H1 (cell line): ENCODE data around the gene FBXO47.

ENCODE experiments used
- CHD2 ChIP-seq: IDR thresholded peaks from 2 replicates; pipeline ENCODE4 v1.6.1; 2012; ENCODE audit warnings: low read length, improper control_type of control experiment
- CTCF ChIP-seq, 3 experiments: IDR thresholded peaks; 1 replicate in 2 of 3; 2 replicates in 1 of 3; pipeline versions ENCODE4 v1.5.1 to v1.6.1; 2011; ENCODE audit warnings: low read length in 3 of 3, mild to moderate bottlenecking in 3 of 3, inconsistent platforms in 2 of 3, low read depth in 1 of 3, moderate library complexity in 1 of 3; ENCODE audit not compliant: insufficient read depth in 1 of 3; ENCODE audit errors: control extremely low read depth in 1 of 3
- POLR2A ChIP-seq, 2 experiments: IDR thresholded peaks; 1 replicate in 1 of 2; 2 replicates in 1 of 2; pipeline ENCODE4 v1.6.1; 2011; ENCODE audit warnings: low read depth in 2 of 2, low read length in 2 of 2, mild to moderate bottlenecking in 2 of 2; ENCODE audit errors: control extremely low read depth in 1 of 2
- POLR2AphosphoS5 ChIP-seq: IDR thresholded peaks from 2 replicates; pipeline ENCODE4 v1.6.1; 2011; ENCODE audit warnings: low read depth, low read length
- SP1 ChIP-seq: IDR thresholded peaks from 2 replicates; pipeline ENCODE4 v1.6.1; 2011; ENCODE audit warnings: low read depth, low read length
- TF ChIP-seq, protein P1 (sequence below): IDR thresholded peaks from 2 replicates; pipeline ENCODE4 v1.6.1; 2012; ENCODE audit warnings: low read length, inconsistent platforms
- TF ChIP-seq, protein P2 (sequence below): IDR thresholded peaks from 2 replicates; pipeline ENCODE4 v1.6.1; 2011; ENCODE audit warnings: low read depth, mild to moderate bottlenecking, low read length; ENCODE audit not compliant: insufficient read depth

- TF ChIP-seq POLR2AphosphoS5 = no peak
- TF ChIP-seq, protein P1, sequence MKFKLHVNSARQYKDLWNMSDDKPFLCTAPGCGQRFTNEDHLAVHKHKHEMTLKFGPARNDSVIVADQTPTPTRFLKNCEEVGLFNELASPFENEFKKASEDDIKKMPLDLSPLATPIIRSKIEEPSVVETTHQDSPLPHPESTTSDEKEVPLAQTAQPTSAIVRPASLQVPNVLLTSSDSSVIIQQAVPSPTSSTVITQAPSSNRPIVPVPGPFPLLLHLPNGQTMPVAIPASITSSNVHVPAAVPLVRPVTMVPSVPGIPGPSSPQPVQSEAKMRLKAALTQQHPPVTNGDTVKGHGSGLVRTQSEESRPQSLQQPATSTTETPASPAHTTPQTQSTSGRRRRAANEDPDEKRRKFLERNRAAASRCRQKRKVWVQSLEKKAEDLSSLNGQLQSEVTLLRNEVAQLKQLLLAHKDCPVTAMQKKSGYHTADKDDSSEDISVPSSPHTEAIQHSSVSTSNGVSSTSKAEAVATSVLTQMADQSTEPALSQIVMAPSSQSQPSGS = no peak
- no peak for TF ChIP-seq CHD2
- TF ChIP-seq SP1 = no peak
- no peak for TF ChIP-seq POLR2A (IDR thresholded peaks at IDR 0.05; ENCODE audit: control extremely low read depth in 1 of 2, low read depth in 2 of 2, low read length in 2 of 2)
- TF ChIP-seq, protein P2, sequence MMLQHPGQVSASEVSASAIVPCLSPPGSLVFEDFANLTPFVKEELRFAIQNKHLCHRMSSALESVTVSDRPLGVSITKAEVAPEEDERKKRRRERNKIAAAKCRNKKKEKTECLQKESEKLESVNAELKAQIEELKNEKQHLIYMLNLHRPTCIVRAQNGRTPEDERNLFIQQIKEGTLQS = no peak
- TF ChIP-seq CTCF (IDR thresholded peaks at IDR 0.05; ENCODE audit: control extremely low read depth in 1 of 3, insufficient read depth in 1 of 3, low read depth in 1 of 3, low read length in 3 of 3) = no peak
Measured at GRCh38 chr17:38892083-38892482, 75.1 kb downstream of the FBXO47 start.
